Right ventricle myocardium superior (tissue), 1 donor: Measurements from ENCODE around the gene LPAR3. TPM values are rescaled to one million over a fixed set of nuclear protein-coding genes. Genes with fewer than 3 reads are reported as not detected.
A peak's percentile ranks its signal among the peaks of the same experiment; 100 is the strongest.
"Not testable (repeated sequence)": the region's sequence is repeated elsewhere in the genome, so short reads cannot be mapped to it uniquely, and the experiment has no call there.

Experiments
- ATAC-seq: fragments of 200-7000 bp; cut with Tn5 transposase; one replicate; pipeline ENCODE4 v1.9.1; 2020; ENCODE audit warnings: mild to moderate bottlenecking; ENCODE audit not compliant: poor library complexity
- DNase-seq: peaks from one replicate; pipeline ENCODE4 v3.0.0-alpha.2; 2020
- intact Hi-C: fragments of 100-400 bp; cut with DNase I; formaldehyde crosslinking; loops from one replicate; pipeline ENCODE4 v1.11.2; 2022
- total RNA-seq: library from RNA; stranded (reverse); fragmentation: NEBNext Ultra II Directional; extraction: Animal tissue kit (Norgen Biotek cat#: 25700); gene quantifications from one replicate; pipeline ENCODE4 v1.2.1, GENCODE V29; 2021
- donor health status: DM: no; HTN: yes; CAD: no; lungs with severe emphysema.

LPAR3 gene
- total RNA-seq, 1 donor from 2014 or later: 16.9 TPM

DNA sequence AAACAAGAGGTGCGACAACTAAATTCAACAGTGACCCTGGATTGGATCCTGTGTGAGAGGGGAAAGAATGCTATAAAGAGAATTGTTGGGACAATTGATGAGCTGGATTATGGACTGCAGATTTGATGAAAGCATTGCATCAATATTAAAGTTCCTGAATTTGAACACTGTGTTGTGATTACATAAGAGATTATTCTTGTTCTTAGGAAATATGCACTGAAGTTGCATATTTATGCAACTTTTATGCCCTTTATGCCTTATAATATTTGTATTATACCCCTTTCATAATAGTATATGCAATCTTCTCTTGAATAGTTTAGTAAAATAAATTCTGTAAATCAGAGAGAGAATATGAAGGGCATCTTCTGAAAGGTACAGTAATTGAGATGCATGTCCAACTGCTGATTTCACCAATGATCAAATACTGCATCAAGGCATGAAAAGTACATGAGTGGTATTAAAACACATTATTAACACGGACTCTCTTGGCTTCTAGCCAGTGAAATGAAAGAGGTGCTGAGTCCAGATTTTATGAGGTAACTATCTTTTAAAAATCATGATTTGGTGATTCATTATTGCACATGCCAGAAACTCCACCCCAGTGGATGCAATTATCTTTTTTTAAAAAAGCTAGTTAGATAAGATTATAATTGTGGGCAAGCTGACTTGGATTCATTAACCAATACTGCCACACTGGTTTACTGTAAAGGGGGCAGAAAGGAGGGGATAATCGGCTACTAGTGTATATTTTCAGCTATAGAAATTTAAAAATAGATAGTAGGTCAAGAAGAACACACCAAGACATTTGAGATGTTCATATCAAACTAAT is 19.9 kb upstream of the LPAR3 start:
- no peak for DNase-seq
- intact Hi-C loops: no loop called here
- ATAC-seq: no peak

DNA sequence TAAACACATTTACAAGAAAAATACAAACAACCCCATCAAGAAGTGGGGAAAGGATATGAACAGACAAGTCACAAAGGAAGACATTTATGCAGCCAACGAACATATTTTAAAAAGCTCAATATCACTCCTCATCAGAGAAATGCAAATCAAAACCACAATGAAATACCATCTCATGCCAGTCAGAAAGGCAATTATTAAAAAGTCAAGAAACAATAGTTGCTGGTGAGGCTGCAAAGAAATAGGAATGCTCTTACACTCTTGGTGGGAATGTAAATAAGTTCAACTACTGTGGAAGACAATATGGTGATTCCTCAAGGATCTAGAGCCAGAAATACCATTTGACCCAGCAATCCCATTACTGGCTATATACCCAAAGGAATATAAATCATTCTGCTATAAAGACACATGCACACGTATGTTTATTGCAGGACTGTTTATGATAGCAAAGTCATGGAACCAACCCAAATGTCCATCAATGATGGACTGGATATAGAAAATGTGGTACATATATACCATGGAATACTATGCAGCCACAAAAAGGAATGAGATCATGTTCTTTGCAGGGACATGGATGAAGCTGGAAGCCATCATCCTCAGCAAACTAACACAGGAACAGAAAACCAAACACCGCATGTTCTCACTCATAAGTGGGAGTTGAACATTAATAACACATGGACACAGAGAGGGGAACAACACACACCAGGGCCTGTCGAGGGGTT is 15.9 kb upstream of the LPAR3 start:
- ATAC-seq, DNase-seq, intact Hi-C loops: not testable (repeated sequence)

DNA sequence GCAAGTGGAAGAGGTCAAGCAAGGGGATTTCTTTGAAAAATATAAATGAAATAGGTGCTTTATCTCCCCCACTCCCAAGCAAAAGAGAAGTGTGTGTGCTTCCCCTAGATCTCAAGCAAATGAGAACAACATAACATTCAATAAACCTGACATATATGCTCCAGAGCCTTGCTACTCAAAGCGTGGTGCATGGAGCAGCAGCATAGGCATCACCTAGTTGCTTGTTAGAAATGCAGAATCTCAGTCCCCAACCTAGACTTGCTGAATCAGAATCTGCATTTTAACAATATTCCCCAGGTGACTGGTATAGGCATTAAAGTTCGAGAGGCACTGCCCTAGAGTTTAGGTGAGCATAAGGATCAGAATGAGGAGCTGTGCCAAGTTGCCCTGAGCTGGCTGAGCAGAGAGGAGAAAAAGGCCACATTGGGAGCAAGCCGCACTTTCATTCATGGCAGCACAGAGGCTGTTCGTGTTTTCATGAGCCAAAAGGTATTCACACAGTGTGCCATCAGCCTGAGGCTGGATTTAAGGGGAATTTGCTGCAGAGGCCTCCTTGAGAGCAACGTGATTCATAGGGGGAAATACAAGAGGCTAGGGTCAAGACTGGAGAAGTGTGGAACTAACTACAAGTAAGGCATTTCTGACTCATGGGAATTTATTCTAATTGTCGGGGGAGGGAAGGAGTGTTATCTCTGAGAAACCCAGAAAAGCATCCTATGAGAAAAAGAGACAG is 14.3 kb upstream of the LPAR3 start:
- DNase-seq: no peak
- intact Hi-C loops: no loop called here
- ATAC-seq: no peak

DNA sequence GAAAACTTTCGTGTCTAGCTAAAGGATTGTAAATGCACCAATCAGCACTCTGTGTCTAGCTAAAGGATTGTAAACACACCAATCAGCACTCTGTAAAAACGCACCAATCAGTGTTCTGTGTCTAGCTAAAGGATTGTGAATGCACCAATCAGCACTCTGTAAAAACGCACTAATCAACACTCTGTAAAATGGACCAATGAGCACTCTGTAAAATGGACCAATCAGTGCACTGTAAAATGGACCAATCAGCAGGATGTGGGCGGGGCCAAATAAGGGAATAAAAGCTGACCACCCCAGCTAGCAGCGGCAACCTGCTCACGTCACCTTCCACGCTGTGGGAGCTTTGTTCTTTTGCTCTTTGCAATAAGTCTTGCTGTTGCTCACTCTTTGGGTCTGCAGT is 9.7 kb upstream of the LPAR3 start:
- DNase-seq, ATAC-seq, intact Hi-C loops: not testable (repeated sequence)

GRCh38 chr1:84899969-84900368 is 7.0 kb upstream of the LPAR3 start:
- no peak for ATAC-seq
- intact Hi-C loops: no loop called here
- no peak for DNase-seq

GRCh38 chr1:84896279-84896678 is 3.3 kb upstream of the LPAR3 start:
- intact Hi-C loops: no loop called here
- ATAC-seq (no peak), DNase-seq (no peak)

GRCh38 chr1:84890566-84890965 is 2.4 kb downstream of the LPAR3 start:
- ATAC-seq: no peak
- intact Hi-C loops: no loop called here
- no peak for DNase-seq

DNA sequence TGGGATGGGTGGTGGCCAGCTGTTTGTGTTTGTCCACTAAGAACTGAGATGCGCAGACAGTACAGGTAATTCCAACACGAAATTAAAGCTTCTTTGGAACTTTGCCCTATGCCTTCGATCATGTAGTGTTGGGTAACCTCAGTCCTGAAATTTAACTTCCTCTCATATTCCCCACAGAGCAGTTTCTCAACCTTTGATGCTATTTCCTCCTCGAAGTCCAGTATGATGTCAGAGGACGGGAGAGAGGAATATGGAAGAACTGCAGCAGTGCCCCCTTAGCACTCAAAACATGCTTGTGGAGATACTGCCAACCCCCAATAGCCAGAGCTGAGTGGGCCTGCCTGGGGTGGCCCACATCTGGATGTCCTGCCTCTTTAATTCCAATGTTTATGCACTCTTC is 3.6 kb downstream of the LPAR3 start:
- DNase-seq: no peak
- intact Hi-C loops: no loop called here
- ATAC-seq: no peak

GRCh38 chr1:84888753-84889152 is 4.3 kb downstream of the LPAR3 start:
- intact Hi-C loops: no loop called here

GRCh38 chr1:84887261-84887934 is 5.6 kb downstream of the LPAR3 start:
- no peak for DNase-seq
- intact Hi-C loops: no loop called here
- ATAC-seq: no peak

More at GRCh38 chr1:84888753-84889152, 4.3 kb downstream of the LPAR3 start:
- ATAC-seq (no peak), DNase-seq (no peak)

DNA sequence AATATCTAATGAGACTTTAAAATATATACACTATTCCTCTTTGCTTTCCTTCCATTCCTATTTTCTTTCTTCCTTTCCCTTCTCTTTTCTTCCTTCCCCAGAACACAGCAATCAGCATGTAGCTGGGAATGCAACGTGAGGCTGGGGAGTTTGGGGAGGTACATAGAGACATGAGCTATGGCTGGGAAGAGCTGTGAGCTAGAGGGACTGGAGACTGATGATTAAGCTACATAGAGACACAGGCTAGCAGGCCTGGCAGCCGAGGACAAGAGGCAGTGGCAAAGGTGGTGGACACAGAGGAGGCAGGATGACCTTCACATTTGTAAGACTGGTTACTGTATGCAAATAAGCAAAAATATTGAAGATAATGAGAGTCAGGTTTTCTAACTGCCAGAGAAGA is 7.5 kb downstream of the LPAR3 start:
- ATAC-seq (peak; percentile 66), DNase-seq (no peak)
- intact Hi-C loops: no loop called here

DNA sequence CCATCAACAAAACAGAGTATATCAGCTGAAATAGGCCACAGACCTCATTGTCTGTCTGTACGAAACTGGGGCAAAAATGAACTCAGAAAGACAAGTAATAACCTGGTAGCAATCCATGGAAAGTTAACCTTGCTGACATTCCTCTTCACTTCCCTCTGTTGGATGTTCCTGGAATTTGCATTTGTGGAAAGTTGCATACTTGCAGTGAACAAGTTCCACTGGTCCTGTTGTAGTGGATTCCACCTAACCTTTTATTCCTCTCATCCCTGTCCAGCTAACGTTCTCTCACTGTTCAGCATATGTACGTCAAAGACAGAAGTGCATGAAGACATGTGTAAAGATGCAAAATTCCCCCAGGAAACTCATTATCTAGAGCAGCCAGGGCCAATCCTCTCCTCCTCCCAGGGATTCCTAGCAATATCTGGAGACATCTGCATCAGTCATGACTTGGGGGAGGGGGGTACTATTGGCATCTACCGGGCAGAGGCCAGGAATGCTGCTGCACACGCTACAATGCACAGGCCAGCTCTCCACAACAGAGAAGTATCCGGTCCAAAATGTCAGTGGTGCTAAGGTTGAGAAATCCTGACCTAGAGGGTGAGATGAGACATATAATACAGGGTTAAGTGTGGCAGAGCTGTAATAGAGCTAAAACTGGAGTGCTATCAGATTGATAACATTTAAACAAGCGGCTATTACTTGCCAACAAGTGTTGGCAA is 8.2 kb downstream of the LPAR3 start:
- ATAC-seq (peak; percentile 76), DNase-seq (no peak)
- intact Hi-C loops: no loop called here

- no peak for ATAC-seq
- intact Hi-C loops: no loop called here
- no peak for DNase-seq
Measured at GRCh38 chr1:84883286-84883685, 9.7 kb downstream of the LPAR3 start.

GRCh38 chr1:84877592-84877991 is 15.4 kb downstream of the LPAR3 start:
- DNase-seq: no peak
- ATAC-seq: no peak
- intact Hi-C loops: no loop called here

GRCh38 chr1:84876353-84876752 is 16.7 kb downstream of the LPAR3 start:
- intact Hi-C loops: no loop called here
- DNase-seq (no peak), ATAC-seq (no peak)

DNA sequence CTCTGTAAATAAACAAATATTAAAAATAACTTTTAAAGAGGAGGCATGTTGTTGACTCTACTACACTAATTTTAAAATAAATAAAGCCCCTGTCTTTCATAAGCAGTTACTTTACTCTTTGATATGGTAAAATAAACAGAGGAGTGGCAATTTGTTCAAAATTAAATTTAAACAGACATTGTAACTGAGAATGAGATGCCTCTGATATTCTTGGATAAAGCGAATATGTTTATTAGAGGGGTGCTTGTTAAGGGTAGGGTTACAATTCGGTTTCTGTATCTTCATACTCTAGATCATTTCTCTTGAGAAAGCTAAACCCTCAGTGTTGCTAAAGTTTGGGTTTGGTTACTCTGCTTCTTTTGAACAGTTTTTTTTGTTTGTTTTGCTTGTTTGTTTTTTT is 19.6 kb downstream of the LPAR3 start:
- ATAC-seq: no peak
- DNase-seq: no peak
- intact Hi-C loops: no loop called here

- no peak for ATAC-seq
Measured at GRCh38 chr1:84872696-84873355, 20.2 kb downstream of the LPAR3 start.

GRCh38 chr1:84871181-84871580 is 21.8 kb downstream of the LPAR3 start:
- intact Hi-C loops: no loop called here
- DNase-seq (no peak), ATAC-seq (no peak)

More at GRCh38 chr1:84872696-84873355, 20.2 kb downstream of the LPAR3 start:
- no peak for DNase-seq
- intact Hi-C loops: no loop called here
